Measurements from ENCODE around the gene PPP1CA. TPM values are rescaled to one million over a fixed set of nuclear protein-coding genes. Genes with fewer than 3 reads are reported as not detected.

The PPP1CA gene
- total RNA-seq, 2 experiments from 2014 or later: 261 to 267 TPM

- no peaks in the 10 kb centered on the region for H3K27me3 Mint-ChIP-seq
- H3K9me3 Mint-ChIP-seq: no peaks in the 10 kb centered on the region
- peak overlapping the region; percentile 85 for H3K4me3 Mint-ChIP-seq
- H3K27ac Mint-ChIP-seq: peak overlapping the region; percentile 95
- CTCF ChIA-PET: interaction anchor here (0.8 to 3.9 kb wide), 11 partner anchors 11 to 175 kb away, joined by 3 to 46 read pairs (median 4); partner anchors contain the start of genes PPP1CA, RAD9A, RPS6KB2 and TBC1D10C
- intact Hi-C loops (cut with micrococcal nuclease): loop anchor here (1.0 to 2.0 kb wide), 3 partner anchors 29 to 66 kb away; partner anchors contain the start of genes PITPNM1 and TMEM134
- peaks cover 51% of the 10 kb centered on the region for H3K4me1 Mint-ChIP-seq (ENCODE audit: low read depth)
- peak; percentile 72 for DNase-seq
- POLR2A ChIA-PET: interaction anchor here (0.6 to 6.8 kb wide), 14 partner anchors 19 to 1467 kb away, joined by 3 to 68 read pairs (median 6); partner anchors contain the start of genes AIP, CLCF1, NUDT8 and PPP1CA
- peaks cover 43% of the 10 kb centered on the region for H3K36me3 Mint-ChIP-seq
Observed at GRCh38 chr11:67439321-67440228, 37.9 kb upstream of the PPP1CA start.

GRCh38 chr11:67438158-67438902 is 36.7 kb upstream of the PPP1CA start:
- DNase-seq: peak; percentile 91
- ChIA-PET CTCF (interaction anchor here (0.9 to 3.9 kb wide), 16 partner anchors 9 to 87 kb away, joined by 3 to 46 read pairs (median 4); partner anchors contain the start of genes CDK2AP2, PITPNM1, PPP1CA and RPS6KB2), POLR2A (interaction anchor here (0.8 to 6.8 kb wide), 21 partner anchors 9 to 192 kb away, joined by 3 to 68 read pairs (median 6); partner anchors contain the start of genes AIP, CLCF1, NUDT8 and PITPNM1)
- H3K27ac Mint-ChIP-seq: peak overlapping the region; percentile 95
- intact Hi-C loops (cut with micrococcal nuclease): loop anchor here (2.0 kb wide), 2 partner anchors 30 to 46 kb away; partner anchors contain the start of gene TMEM134
- H3K36me3 Mint-ChIP-seq: peaks cover 47% of the 10 kb centered on the region
- H3K4me3 Mint-ChIP-seq: peak overlapping the region; percentile 85
- no peaks in the 10 kb centered on the region for H3K27me3 Mint-ChIP-seq
- H3K4me1 Mint-ChIP-seq (ENCODE audit: low read depth): peaks cover 55% of the 10 kb centered on the region
- H3K9me3 Mint-ChIP-seq: no peaks in the 10 kb centered on the region

GRCh38 chr11:67437809-67438157 is 36.1 kb upstream of the PPP1CA start:
- H3K27ac Mint-ChIP-seq: peak overlapping the region; percentile 95
- no peaks in the 10 kb centered on the region for H3K9me3 Mint-ChIP-seq
- ChIA-PET CTCF (interaction anchor here (0.9 to 3.9 kb wide), 12 partner anchors 9 to 70 kb away, joined by 3 to 46 read pairs (median 4); partner anchors contain the start of genes CDK2AP2, PITPNM1, PPP1CA and RPS6KB2), POLR2A (interaction anchor here (0.8 to 6.8 kb wide), 20 partner anchors 10 to 166 kb away, joined by 3 to 68 read pairs (median 6); partner anchors contain the start of genes AIP, CDK2AP2, PITPNM1 and PPP1CA)
- no peaks in the 10 kb centered on the region for H3K27me3 Mint-ChIP-seq
- H3K36me3 Mint-ChIP-seq: peaks cover 49% of the 10 kb centered on the region
- intact Hi-C loops (cut with micrococcal nuclease): loop anchor here (1.0 to 2.0 kb wide), 4 partner anchors 9 to 47 kb away; partner anchors contain the start of genes RPS6KB2, TBC1D10C and TMEM134
- H3K4me3 Mint-ChIP-seq: peak overlapping the region; percentile 85
- peaks cover 59% of the 10 kb centered on the region for H3K4me1 Mint-ChIP-seq (ENCODE audit: low read depth)
- no peak for DNase-seq

GRCh38 chr11:67437082-67437808 is 35.6 kb upstream of the PPP1CA start, which contains the start of gene PTPRCAP:
PTPRCAP (minus strand) TSS chr11:67437682; CDS start chr11:67437619, 63 bp downstream.
- Mint-ChIP-seq H3K4me3 (peak within 1 kb of the TSS; percentile 85), H3K27ac (peak within 1 kb of the TSS; percentile 95), H3K4me1 (ENCODE audit: low read depth) (peaks cover 59% of the 10 kb centered on the region), H3K9me3 (no peaks in the 10 kb centered on the region), H3K36me3 (peaks cover 51% of the 10 kb centered on the region), H3K27me3 (no peaks in the 10 kb centered on the region)
- intact Hi-C loops (cut with micrococcal nuclease): loop anchor here (1.0 to 2.0 kb wide), 2 partner anchors 9 to 32 kb away; partner anchors contain the start of genes RPS6KB2 and TBC1D10C
- peak; percentile 85 for DNase-seq
- ChIA-PET CTCF (interaction anchor here (0.8 to 3.9 kb wide), 14 partner anchors 9 to 81 kb away, joined by 3 to 46 read pairs (median 4); partner anchors contain the start of genes CDK2AP2, PITPNM1, PPP1CA and RPS6KB2), POLR2A (interaction anchor here (0.9 to 6.8 kb wide), 22 partner anchors 9 to 177 kb away, joined by 3 to 68 read pairs (median 6); partner anchors contain the start of genes AIP, CDK2AP2, PITPNM1 and PPP1CA)

- H3K4me1 Mint-ChIP-seq (ENCODE audit: low read depth): peaks cover 59% of the 10 kb centered on the region
Observed at GRCh38 chr11:67436459-67437081, 34.9 kb upstream of the PPP1CA start.

DNA sequence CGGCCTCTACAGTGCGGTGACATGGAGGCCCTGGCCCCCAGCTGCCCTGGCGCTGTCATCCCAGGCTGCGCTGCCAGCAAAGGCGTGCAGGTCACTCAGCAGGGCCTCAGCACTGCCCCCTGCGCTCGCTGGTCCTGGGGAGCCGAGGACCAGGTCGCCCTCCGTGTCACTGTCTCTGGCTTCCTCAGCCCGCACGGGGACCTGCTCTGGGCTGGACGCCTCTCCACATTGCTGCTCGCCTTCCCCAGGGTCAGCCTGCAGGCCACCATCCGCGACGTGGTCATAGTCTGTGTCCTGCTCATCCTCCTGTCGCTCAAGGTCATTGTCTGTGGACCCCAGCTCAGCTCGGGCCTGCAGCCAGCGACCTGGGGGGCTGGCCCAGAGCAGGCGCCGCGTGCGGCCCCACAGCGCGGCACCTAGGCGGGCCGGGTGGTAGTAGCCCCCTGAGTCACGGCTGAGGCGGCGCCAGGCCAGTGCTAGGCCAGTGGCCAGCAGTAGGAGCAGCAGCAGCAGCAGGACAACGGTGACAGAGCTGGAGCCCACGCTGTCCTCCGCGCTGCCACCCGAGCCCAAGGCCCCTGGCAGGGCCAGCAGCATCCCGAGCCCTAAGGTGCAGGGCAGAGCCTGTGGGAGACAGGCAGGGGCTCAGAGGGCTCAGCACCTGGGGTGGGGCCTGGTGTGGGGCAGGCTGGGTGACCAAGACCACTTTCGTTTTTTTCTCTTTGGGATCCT is 34.2 kb upstream of the PPP1CA start:
- intact Hi-C loops (cut with micrococcal nuclease): loop anchor here (2.0 kb wide), 1 partner anchor 31 kb away; the partner anchor contains the start of gene TBC1D10C
- H3K27ac Mint-ChIP-seq: peak overlapping the region; percentile 95
- H3K4me1 Mint-ChIP-seq (ENCODE audit: low read depth): peaks cover 56% of the 10 kb centered on the region
- peak overlapping the region; percentile 85 for H3K4me3 Mint-ChIP-seq
- H3K27me3 Mint-ChIP-seq: no peaks in the 10 kb centered on the region
- ChIA-PET POLR2A (interaction anchor here (0.9 to 6.8 kb wide), 13 partner anchors 8 to 179 kb away, joined by 3 to 68 read pairs (median 8); partner anchors contain the start of genes AIP, CDK2AP2, PPP1CA and RPS6KB2), CTCF (interaction anchor here (1.3 to 3.9 kb wide), 2 partner anchors 16 to 33 kb away, joined by 3 to 46 read pairs; partner anchors contain the start of genes PPP1CA and TBC1D10C)
- DNase-seq: no peak
- H3K36me3 Mint-ChIP-seq: peaks cover 59% of the 10 kb centered on the region
- no peaks in the 10 kb centered on the region for H3K9me3 Mint-ChIP-seq

More at GRCh38 chr11:67436459-67437081, 34.9 kb upstream of the PPP1CA start:
- H3K9me3 Mint-ChIP-seq: no peaks in the 10 kb centered on the region
- peak overlapping the region; percentile 95 for H3K27ac Mint-ChIP-seq
- ChIA-PET CTCF (interaction anchor here (0.8 to 3.9 kb wide), 7 partner anchors 8 to 80 kb away, joined by 3 to 46 read pairs (median 5); partner anchors contain the start of genes PITPNM1, PPP1CA, RPS6KB2 and TBC1D10C), POLR2A (interaction anchor here (0.9 to 6.8 kb wide), 18 partner anchors 8 to 178 kb away, joined by 3 to 68 read pairs (median 6); partner anchors contain the start of genes AIP, CDK2AP2, PITPNM1 and PPP1CA)
- H3K36me3 Mint-ChIP-seq: peaks cover 58% of the 10 kb centered on the region
- DNase-seq: peak; percentile 90
- peak overlapping the region; percentile 85 for H3K4me3 Mint-ChIP-seq
- intact Hi-C loops (cut with micrococcal nuclease): loop anchor here (1.0 to 2.0 kb wide), 2 partner anchors 8 to 32 kb away; partner anchors contain the start of genes RPS6KB2 and TBC1D10C
- no peaks in the 10 kb centered on the region for H3K27me3 Mint-ChIP-seq

GRCh38 chr11:67435031-67435726 is 33.5 kb upstream of the PPP1CA start:
- H3K9me3 Mint-ChIP-seq: no peaks in the 10 kb centered on the region
- ChIA-PET POLR2A (interaction anchor here (4.0 to 6.8 kb wide), 2 partner anchors 27 to 51 kb away, joined by 22 to 67 read pairs; partner anchors contain the start of gene AIP), CTCF (no interaction called here)
- no peaks in the 10 kb centered on the region for H3K27me3 Mint-ChIP-seq
- H3K36me3 Mint-ChIP-seq: peaks cover 61% of the 10 kb centered on the region
- DNase-seq: peak; percentile 59
- H3K4me3 Mint-ChIP-seq: peak overlapping the region; percentile 85
- peak overlapping the region; percentile 95 for H3K27ac Mint-ChIP-seq
- peaks cover 53% of the 10 kb centered on the region for H3K4me1 Mint-ChIP-seq (ENCODE audit: low read depth)
- intact Hi-C loops (cut with micrococcal nuclease): no loop called here

- H3K4me3 Mint-ChIP-seq: peak overlapping the region; percentile 49
- DNase-seq: peak; percentile 65
- H3K36me3 Mint-ChIP-seq: peaks cover 56% of the 10 kb centered on the region
- H3K9me3 Mint-ChIP-seq: no peaks in the 10 kb centered on the region
- ChIA-PET POLR2A (interaction anchor here (1.0 to 6.8 kb wide), 3 partner anchors 34 to 52 kb away, joined by 3 to 67 read pairs (median 3); partner anchors contain the start of gene AIP), CTCF (no interaction called here)
- no peaks in the 10 kb centered on the region for H3K27me3 Mint-ChIP-seq
- intact Hi-C loops (cut with micrococcal nuclease): loop anchor here (1.0 kb wide), 1 partner anchor 81 kb away; the partner anchor contains the start of gene POLD4
- peaks cover 51% of the 10 kb centered on the region for H3K4me1 Mint-ChIP-seq (ENCODE audit: low read depth)
- H3K27ac Mint-ChIP-seq: peak overlapping the region; percentile 81
Observed at GRCh38 chr11:67434395-67434881, 32.8 kb upstream of the PPP1CA start.

Measured in activated CD4-positive, alpha-beta memory T cell treated with anti-CD3 and anti-CD28 coated beads for 36 hours (primary cell).